ENCODE data around the gene CNOT1. TPM values are rescaled to one million over a fixed set of nuclear protein-coding genes. Genes with fewer than 3 reads are reported as not detected.

Gene CNOT1
- total RNA-seq, 2 donors from 2014 or later: 295 to 315 TPM

GRCh38 chr16:58481226-58481869 lies 148.3 kb downstream of the CNOT1 start:
- no peak overlapping the region for H3K4me3 Mint-ChIP-seq
- DNase-seq (no peak), ATAC-seq (replicated peaks in 1 of 2) (no peak)
- no peak overlapping the region for H3K27ac Mint-ChIP-seq
- no peaks in the 10 kb centered on the region for H3K4me1 Mint-ChIP-seq (ENCODE audit: low read depth)
- peaks cover 14% of the 10 kb centered on the region for H3K27me3 Mint-ChIP-seq (ENCODE audit: low read depth)
- H3K9me3 Mint-ChIP-seq: no peaks in the 10 kb centered on the region
- H3K36me3 Mint-ChIP-seq (ENCODE audit: insufficient read depth in 2 of 2): no peaks in the 10 kb centered on the region

GRCh38 chr16:58478427-58478826 lies 151.2 kb downstream of the CNOT1 start:
- no peaks in the 10 kb centered on the region for H3K36me3 Mint-ChIP-seq (ENCODE audit: insufficient read depth in 2 of 2)
- no peak overlapping the region for H3K27ac Mint-ChIP-seq
- no peak overlapping the region for H3K4me3 Mint-ChIP-seq
- no peaks in the 10 kb centered on the region for H3K9me3 Mint-ChIP-seq
- DNase-seq: no peak
- peaks cover 23% of the 10 kb centered on the region for H3K27me3 Mint-ChIP-seq (ENCODE audit: low read depth)
- no peaks in the 10 kb centered on the region for H3K4me1 Mint-ChIP-seq (ENCODE audit: low read depth)
- ATAC-seq (replicated peaks in 1 of 2): no peak

GRCh38 chr16:58476791-58477190 lies 152.8 kb downstream of the CNOT1 start:
- H3K27me3 Mint-ChIP-seq (ENCODE audit: low read depth): peaks cover 12% of the 10 kb centered on the region
- DNase-seq (no peak), ATAC-seq (replicated peaks in 1 of 2) (no peak)
- no peaks in the 10 kb centered on the region for H3K36me3 Mint-ChIP-seq (ENCODE audit: insufficient read depth in 2 of 2)
- no peak overlapping the region for H3K4me3 Mint-ChIP-seq
- H3K4me1 Mint-ChIP-seq (ENCODE audit: low read depth): no peaks in the 10 kb centered on the region
- no peaks in the 10 kb centered on the region for H3K9me3 Mint-ChIP-seq
- H3K27ac Mint-ChIP-seq: no peak overlapping the region

GRCh38 chr16:58475091-58475619 lies 154.5 kb downstream of the CNOT1 start:
- no peaks in the 10 kb centered on the region for H3K4me1 Mint-ChIP-seq (ENCODE audit: low read depth)
- no peak for DNase-seq

GRCh38 chr16:58474296-58474695 lies 155.3 kb downstream of the CNOT1 start:
- no peaks in the 10 kb centered on the region for H3K9me3 Mint-ChIP-seq
- H3K27me3 Mint-ChIP-seq (ENCODE audit: low read depth): peaks cover 21% of the 10 kb centered on the region
- DNase-seq (no peak), ATAC-seq (replicated peaks in 1 of 2) (no peak)
- no peak overlapping the region for H3K4me3 Mint-ChIP-seq
- H3K36me3 Mint-ChIP-seq (ENCODE audit: insufficient read depth in 2 of 2): no peaks in the 10 kb centered on the region
- H3K4me1 Mint-ChIP-seq (ENCODE audit: low read depth): no peaks in the 10 kb centered on the region
- no peak overlapping the region for H3K27ac Mint-ChIP-seq

More at GRCh38 chr16:58475091-58475619, 154.5 kb downstream of the CNOT1 start:
- Mint-ChIP-seq H3K36me3 (ENCODE audit: insufficient read depth in 2 of 2) (no peaks in the 10 kb centered on the region), H3K27ac (no peak overlapping the region), H3K9me3 (no peaks in the 10 kb centered on the region), H3K27me3 (ENCODE audit: low read depth) (peaks cover 17% of the 10 kb centered on the region), H3K4me3 (no peak overlapping the region)
- no peak for ATAC-seq (replicated peaks in 1 of 2)

GRCh38 chr16:58472827-58473226 lies 156.8 kb downstream of the CNOT1 start:
- no peaks in the 10 kb centered on the region for H3K9me3 Mint-ChIP-seq
- DNase-seq (no peak), ATAC-seq (replicated peaks in 1 of 2) (no peak)
- no peaks in the 10 kb centered on the region for H3K4me1 Mint-ChIP-seq (ENCODE audit: low read depth)
- H3K27me3 Mint-ChIP-seq (ENCODE audit: low read depth): peaks cover 32% of the 10 kb centered on the region
- no peak overlapping the region for H3K4me3 Mint-ChIP-seq
- no peaks in the 10 kb centered on the region for H3K36me3 Mint-ChIP-seq (ENCODE audit: insufficient read depth in 2 of 2)
- H3K27ac Mint-ChIP-seq: no peak overlapping the region

- Mint-ChIP-seq H3K36me3 (ENCODE audit: insufficient read depth in 2 of 2) (no peaks in the 10 kb centered on the region), H3K4me1 (ENCODE audit: low read depth) (no peaks in the 10 kb centered on the region), H3K27ac (no peak overlapping the region), H3K9me3 (no peaks in the 10 kb centered on the region), H3K4me3 (no peak overlapping the region), H3K27me3 (ENCODE audit: low read depth) (peaks cover 36% of the 10 kb centered on the region)
- ATAC-seq (replicated peaks in 1 of 2) (no peak), DNase-seq (no peak)
Measured at GRCh38 chr16:58472266-58472665, 157.4 kb downstream of the CNOT1 start.

GRCh38 chr16:58471209-58471975 lies 158.2 kb downstream of the CNOT1 start:
- Mint-ChIP-seq H3K36me3 (ENCODE audit: insufficient read depth in 2 of 2) (no peaks in the 10 kb centered on the region), H3K4me1 (ENCODE audit: low read depth) (no peaks in the 10 kb centered on the region), H3K4me3 (no peak overlapping the region), H3K9me3 (no peaks in the 10 kb centered on the region), H3K27ac (no peak overlapping the region), H3K27me3 (ENCODE audit: low read depth) (peaks cover 45% of the 10 kb centered on the region)
- no peak for ATAC-seq (replicated peaks in 1 of 2)
- DNase-seq: no peak

Other genes starting within 250 kb of the CNOT1 start
- 10 to 100 TPM; 18.1 to 23.9 TPM for gene GINS3, start 237.4 kb downstream of the CNOT1 start, total RNA-seq
- 1 to 10 TPM; 5.2 TPM for gene NDRG4, start 129.7 kb downstream of the CNOT1 start, total RNA-seq
- 10 to 100 TPM in 1 of 2 donors, 1 to 10 TPM in 1; 9.1 to 11.6 TPM for gene SETD6, start 114.3 kb downstream of the CNOT1 start, total RNA-seq
- 1 to 10 TPM; 7.3 to 9.1 TPM for gene SLC38A7, start 54.9 kb upstream of the CNOT1 start, total RNA-seq
- gene GOT2, start 104.5 kb upstream of the CNOT1 start, total RNA-seq: 10 to 100 TPM; 81.8 to 87.7 TPM